CD14-positive monocyte (primary cell): ENCODE data around the gene BCKDHB. TPM values are rescaled to one million over a fixed set of nuclear protein-coding genes. Genes with fewer than 3 reads are reported as not detected.

Experiments
- DNase-seq, 3 donors: peaks; one replicate each; pipeline ENCODE4 v3.0.0-alpha.2; 2011 to 2022
- H2AFZ ChIP-seq: 2 replicates; pipeline ENCODE4 v1.6.0; 2012; ENCODE audit warnings: mild to moderate bottlenecking, low read depth, low read length, inconsistent platforms; ENCODE audit not compliant: insufficient read depth, poor library complexity, severe bottlenecking
- H3K27ac ChIP-seq, 2 donors: 1 replicate in 1 of 2; 2 replicates in 1 of 2; pipeline ENCODE4 v1.5.1; 2012 to 2013; ENCODE audit warnings: low read length in 2 of 2, control low read depth in 1 of 2, inconsistent platforms in 1 of 2, low read depth in 1 of 2, mild to moderate bottlenecking in 1 of 2
- H3K27me3 ChIP-seq, 2 donors: one replicate each; pipeline versions ENCODE4 v1.6.0 to v1.6.1; 2011 to 2013; ENCODE audit warnings: low read length in 2 of 2; ENCODE audit not compliant: control insufficient read depth in 2 of 2, insufficient read depth in 2 of 2
- H3K36me3 ChIP-seq, 2 donors: replicated peaks in 1 of 2; 1 replicate in 1 of 2; 2 replicates in 1 of 2; pipeline versions ENCODE4 v1.5.1 to v1.6.1; 2012 to 2013; ENCODE audit warnings: low read length in 2 of 2, control low read depth in 1 of 2, inconsistent platforms in 1 of 2, mild to moderate bottlenecking in 1 of 2; ENCODE audit not compliant: insufficient read depth in 2 of 2, control insufficient read depth in 1 of 2
- H3K4me1 ChIP-seq, 2 donors: 1 replicate in 1 of 2; 2 replicates in 1 of 2; pipeline versions ENCODE4 v1.5.1 to v1.6.1; 2012 to 2013; ENCODE audit warnings: low read length in 2 of 2, control low read depth in 1 of 2, inconsistent platforms in 1 of 2, mild to moderate bottlenecking in 1 of 2, moderate library complexity in 1 of 2; ENCODE audit not compliant: insufficient read depth in 2 of 2, control insufficient read depth in 1 of 2
- H3K4me2 ChIP-seq: replicated peaks from 2 replicates; pipeline ENCODE3; 2012; ENCODE audit warnings: low read length, moderate library complexity, mild to moderate bottlenecking; ENCODE audit not compliant: poor library complexity, severe bottlenecking; ENCODE audit errors: extremely low read depth
- H3K4me3 ChIP-seq, 3 experiments: fragments of 200-600 bp in 1 of 3; sonication (generic) in 1 of 3; replicated peaks in 1 of 3; 1 replicate in 2 of 3; 2 replicates in 1 of 3; pipeline ENCODE4 v1.5.1; 2011 to 2013; ENCODE audit warnings: low read length in 3 of 3, mild to moderate bottlenecking in 3 of 3, control low read depth in 2 of 3, low read depth in 2 of 3, inconsistent platforms in 1 of 3, moderate library complexity in 1 of 3
- H3K79me2 ChIP-seq: 2 replicates; pipeline ENCODE4 v1.6.0; 2012; ENCODE audit warnings: mild to moderate bottlenecking, control low read depth, inconsistent platforms, low read length, moderate library complexity; ENCODE audit not compliant: insufficient read depth
- H3K9ac ChIP-seq: 2 replicates; pipeline ENCODE4 v1.6.0; 2017; ENCODE audit warnings: low read length, mild to moderate bottlenecking; ENCODE audit not compliant: insufficient read depth, poor library complexity, severe bottlenecking
- H3K9me3 ChIP-seq, 2 donors: replicated peaks in 1 of 2; 1 replicate in 1 of 2; 2 replicates in 1 of 2; pipeline versions ENCODE4 v1.5.1 to v1.6.1; 2012 to 2013; ENCODE audit warnings: low read length in 2 of 2, control low read depth in 1 of 2; ENCODE audit not compliant: control insufficient read depth in 1 of 2, insufficient read depth in 1 of 2
- H4K20me1 ChIP-seq: 2 replicates; pipeline ENCODE4 v1.6.0; 2012; ENCODE audit warnings: mild to moderate bottlenecking, low read length, control low read depth, moderate library complexity; ENCODE audit not compliant: insufficient read depth
- H3K27ac Mint-ChIP-seq, 7 donors: one replicate each; pipeline ENCODE4 v1.8.0; 2020; ENCODE audit warnings: mild to moderate bottlenecking in 7 of 7, mixed read lengths in 7 of 7, moderate library complexity in 6 of 7, inconsistent platforms in 2 of 7
- H3K27me3 Mint-ChIP-seq, 3 donors: one replicate each; pipeline ENCODE4 v1.8.0; 2021 to 2022; ENCODE audit warnings: low read depth in 3 of 3, mild to moderate bottlenecking in 3 of 3, mixed read lengths in 3 of 3, moderate library complexity in 3 of 3, inconsistent platforms in 1 of 3
- H3K36me3 Mint-ChIP-seq, 2 donors: one replicate each; pipeline ENCODE4 v1.8.0; 2020; ENCODE audit warnings: mixed read lengths in 2 of 2, inconsistent platforms in 1 of 2, mild to moderate bottlenecking in 1 of 2
- H3K4me1 Mint-ChIP-seq: one replicate; pipeline ENCODE4 v1.8.0; 2020; ENCODE audit warnings: mild to moderate bottlenecking, mixed read lengths
- H3K4me3 Mint-ChIP-seq, 2 donors: one replicate each; pipeline ENCODE4 v1.8.0; 2020; ENCODE audit warnings: mild to moderate bottlenecking in 2 of 2, mixed read lengths in 2 of 2, moderate library complexity in 1 of 2
- H3K9me3 Mint-ChIP-seq, 7 donors: one replicate each; pipeline ENCODE4 v1.8.0; 2020 to 2022; ENCODE audit warnings: mixed read lengths in 7 of 7, mild to moderate bottlenecking in 6 of 7, moderate library complexity in 6 of 7, inconsistent platforms in 2 of 7
- CTCF ChIP-seq: fragments of 200-600 bp; IDR thresholded peaks from one replicate; pipeline ENCODE4 v1.8.0; 2022; ENCODE audit warnings: antibody characterized with exemption, mild to moderate bottlenecking
- WGBS: methylation state at CpG from one replicate; pipeline ENCODE4 v1.1.5; 2013; ENCODE audit warnings: missing lambda C conversion rate; ENCODE audit not compliant: insufficient coverage; 5-methylcytosine and 5-hydroxymethylcytosine counted together
- intact Hi-C, 2 donors: fragments of 100-400 bp; cut with micrococcal nuclease; formaldehyde crosslinking; loops; one replicate each; pipeline versions ENCODE4 v1.15.0 to v1.15.1; 2023
- polyA plus RNA-seq, 3 donors: library from polyadenylated mRNA; depleted of rRNA in 1 of 3; unstranded in 2 of 3; stranded (reverse) in 1 of 3; fragments of 300-500 nt in 2 of 3; fragments of >200 nt in 1 of 3; fragmentation: Illumina TruSeq in 2 of 3; gene quantifications; 1 replicate in 2 of 3; 2 replicates in 1 of 3; pipeline ENCODE4 v1.2.3, GENCODE V29; 2012 to 2021

BCKDHB gene
- polyA plus RNA-seq, 3 donors: 1.8 to 4.6 (median 4.0) TPM

GRCh38 chr6:80348263-80348662, 241.8 kb downstream of the BCKDHB start:
- no peak overlapping the region for H3K4me3 ChIP-seq
- no peaks in the 10 kb centered on the region for H3K4me1 ChIP-seq
- Mint-ChIP-seq H3K4me3 (no peak overlapping the region), H3K27me3 (no peaks in the 10 kb centered on the region), H3K36me3 (no peaks in the 10 kb centered on the region), H3K4me1 (no peaks in the 10 kb centered on the region), H3K27ac (no peak overlapping the region), H3K9me3 (peaks cover 0 to 7% (median 1%) of the 10 kb centered on the region in 7 donors)
- TF ChIP-seq CTCF: no peak
- no peak overlapping the region for H3K9ac ChIP-seq
- H3K27ac ChIP-seq: no peak overlapping the region
- no peaks in the 10 kb centered on the region for H3K9me3 ChIP-seq
- no peaks in the 10 kb centered on the region for H3K27me3 ChIP-seq
- no peaks in the 10 kb centered on the region for H3K36me3 ChIP-seq
- H2AFZ ChIP-seq: no peak overlapping the region
- H4K20me1 ChIP-seq: no peaks in the 10 kb centered on the region
- no peaks in the 10 kb centered on the region for H3K79me2 ChIP-seq
- intact Hi-C loops: no loop called here
- no peak overlapping the region for H3K4me2 ChIP-seq
- WGBS: 83% methylated on average over 1 of the region's 2 CpGs
- DNase-seq: no peak

DNA sequence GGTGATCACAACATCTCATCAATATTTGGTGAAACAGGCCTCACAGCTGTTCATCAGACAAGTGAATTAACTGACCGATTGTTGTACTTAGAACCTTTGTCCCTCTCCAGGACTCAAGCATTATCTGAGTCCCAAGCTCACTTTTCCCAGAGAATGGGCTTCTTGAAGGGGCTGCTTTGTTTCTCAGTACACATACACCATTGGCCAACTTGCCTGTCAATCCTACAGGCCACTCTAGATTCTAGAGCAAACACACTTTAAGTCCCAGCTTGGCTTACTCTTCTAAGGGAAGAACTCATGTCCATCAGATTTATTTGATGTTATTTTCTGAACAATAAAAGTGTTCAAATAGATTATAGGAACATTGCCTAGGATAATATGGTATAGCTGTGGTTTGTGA, 249.5 kb downstream of the BCKDHB start:
- no CpG with 5 or more reads among the region's 1 CpG for WGBS
- H3K4me1 Mint-ChIP-seq: no peaks in the 10 kb centered on the region
- Histone ChIP-seq H3K36me3 (no peaks in the 10 kb centered on the region), H3K9ac (no peak overlapping the region), H4K20me1 (no peaks in the 10 kb centered on the region), H3K27me3 (no peaks in the 10 kb centered on the region), H3K4me1 (no peaks in the 10 kb centered on the region), H3K4me3 (no peak overlapping the region), H3K27ac (no peak overlapping the region), H3K9me3 (peaks cover 0 to 5% of the 10 kb centered on the region in 2 donors), H3K4me2 (no peak overlapping the region), H3K79me2 (no peaks in the 10 kb centered on the region), H2AFZ (no peak overlapping the region)
- H3K27me3 Mint-ChIP-seq: peaks cover 0 to under 1% (median 0%) of the 10 kb centered on the region in 3 donors
- H3K9me3 Mint-ChIP-seq: peaks cover 1 to 13% (median 5%) of the 10 kb centered on the region in 7 donors
- H3K4me3 Mint-ChIP-seq: no peak overlapping the region
- intact Hi-C loops: no loop called here
- no peak for DNase-seq
- no peaks in the 10 kb centered on the region for H3K36me3 Mint-ChIP-seq
- no peak for TF ChIP-seq CTCF
- H3K27ac Mint-ChIP-seq: no peak overlapping the region
